PFSK-1 (cell line): ENCODE data around the gene ZNF207.

Experiments
- FOXP2 ChIP-seq: optimal IDR thresholded peaks from 2 replicates; pipeline ENCODE3; 2011; ENCODE audit warnings: borderline replicate concordance, control low read depth, inconsistent platforms; ENCODE audit not compliant: insufficient read depth; ENCODE audit errors: extremely low read length, extremely low read depth
- POLR2AphosphoS5 ChIP-seq: IDR thresholded peaks from 2 replicates; pipeline ENCODE4 v1.6.1; 2012; ENCODE audit warnings: low read depth, mild to moderate bottlenecking, control low read depth, low read length, moderate library complexity
- SIN3A ChIP-seq: IDR thresholded peaks from 2 replicates; pipeline ENCODE4 v1.6.1; 2012; ENCODE audit warnings: mild to moderate bottlenecking, low read length, moderate library complexity, borderline replicate concordance; ENCODE audit not compliant: insufficient read depth
- TAF1 ChIP-seq: IDR thresholded peaks from 2 replicates; pipeline ENCODE4 v1.6.1; 2012; ENCODE audit warnings: low read length, control low read depth, borderline replicate concordance; ENCODE audit not compliant: insufficient read depth
- TF ChIP-seq, protein P1 (sequence below), 2 experiments: IDR thresholded peaks; 2 replicates each; pipeline versions ENCODE4 v1.6.1 to v1.8.0; 2011 to 2012; ENCODE audit warnings: low read depth in 2 of 2, low read length in 2 of 2, control low read depth in 1 of 2, inconsistent platforms in 1 of 2, mild to moderate bottlenecking in 1 of 2, moderate library complexity in 1 of 2; ENCODE audit not compliant: insufficient read depth in 1 of 2

The ZNF207 gene

GRCh38 chr17:32305049-32305448 is 44.9 kb upstream of the ZNF207 start:
- no peak for TF ChIP-seq TAF1
- no peak for TF ChIP-seq SIN3A
- no peak for TF ChIP-seq POLR2AphosphoS5
- TF ChIP-seq FOXP2 = no peak
- TF ChIP-seq, protein P1, sequence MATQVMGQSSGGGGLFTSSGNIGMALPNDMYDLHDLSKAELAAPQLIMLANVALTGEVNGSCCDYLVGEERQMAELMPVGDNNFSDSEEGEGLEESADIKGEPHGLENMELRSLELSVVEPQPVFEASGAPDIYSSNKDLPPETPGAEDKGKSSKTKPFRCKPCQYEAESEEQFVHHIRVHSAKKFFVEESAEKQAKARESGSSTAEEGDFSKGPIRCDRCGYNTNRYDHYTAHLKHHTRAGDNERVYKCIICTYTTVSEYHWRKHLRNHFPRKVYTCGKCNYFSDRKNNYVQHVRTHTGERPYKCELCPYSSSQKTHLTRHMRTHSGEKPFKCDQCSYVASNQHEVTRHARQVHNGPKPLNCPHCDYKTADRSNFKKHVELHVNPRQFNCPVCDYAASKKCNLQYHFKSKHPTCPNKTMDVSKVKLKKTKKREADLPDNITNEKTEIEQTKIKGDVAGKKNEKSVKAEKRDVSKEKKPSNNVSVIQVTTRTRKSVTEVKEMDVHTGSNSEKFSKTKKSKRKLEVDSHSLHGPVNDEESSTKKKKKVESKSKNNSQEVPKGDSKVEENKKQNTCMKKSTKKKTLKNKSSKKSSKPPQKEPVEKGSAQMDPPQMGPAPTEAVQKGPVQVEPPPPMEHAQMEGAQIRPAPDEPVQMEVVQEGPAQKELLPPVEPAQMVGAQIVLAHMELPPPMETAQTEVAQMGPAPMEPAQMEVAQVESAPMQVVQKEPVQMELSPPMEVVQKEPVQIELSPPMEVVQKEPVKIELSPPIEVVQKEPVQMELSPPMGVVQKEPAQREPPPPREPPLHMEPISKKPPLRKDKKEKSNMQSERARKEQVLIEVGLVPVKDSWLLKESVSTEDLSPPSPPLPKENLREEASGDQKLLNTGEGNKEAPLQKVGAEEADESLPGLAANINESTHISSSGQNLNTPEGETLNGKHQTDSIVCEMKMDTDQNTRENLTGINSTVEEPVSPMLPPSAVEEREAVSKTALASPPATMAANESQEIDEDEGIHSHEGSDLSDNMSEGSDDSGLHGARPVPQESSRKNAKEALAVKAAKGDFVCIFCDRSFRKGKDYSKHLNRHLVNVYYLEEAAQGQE (IDR thresholded peaks at IDR 0.05; ENCODE audit: insufficient read depth in 1 of 2, low read depth in 2 of 2, low read length in 2 of 2) = no peak

- TF ChIP-seq, protein P1 (IDR thresholded peaks at IDR 0.05; ENCODE audit: insufficient read depth in 1 of 2, low read depth in 2 of 2, low read length in 2 of 2) = no peak
- TF ChIP-seq POLR2AphosphoS5 (no peak), FOXP2 (no peak), SIN3A (no peak), TAF1 (no peak)
Measured at GRCh38 chr17:32307658-32308057, 42.3 kb upstream of the ZNF207 start.

DNA sequence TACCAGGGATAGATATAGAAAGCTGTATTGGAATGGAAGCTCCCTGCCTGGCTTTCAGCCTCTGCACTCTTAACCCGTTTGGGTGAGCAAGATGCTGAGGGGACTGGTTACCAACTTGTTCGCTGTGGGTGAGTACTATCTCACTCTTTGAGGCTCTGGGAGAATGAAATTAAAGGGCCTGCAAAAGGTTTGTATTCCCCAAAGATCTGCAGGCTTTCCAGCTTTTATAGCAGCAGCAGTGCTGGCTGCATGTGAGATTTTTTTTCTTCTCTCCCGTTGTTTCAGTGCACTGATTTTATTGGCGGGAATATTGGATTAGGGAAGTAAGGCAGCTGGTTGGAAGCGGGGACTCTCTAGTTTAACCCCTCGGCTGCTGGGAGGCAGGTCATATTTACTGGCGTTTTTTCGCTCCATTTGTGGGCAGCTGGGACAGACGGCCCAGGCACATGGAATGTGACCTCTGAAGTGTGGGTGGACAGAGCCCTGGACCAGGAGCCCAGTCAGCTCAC is 38.9 kb upstream of the ZNF207 start:
- TF ChIP-seq TAF1 (no peak), POLR2AphosphoS5 (no peak), SIN3A (no peak)
- TF ChIP-seq, protein P1 (IDR thresholded peaks at IDR 0.05; ENCODE audit: insufficient read depth in 1 of 2, low read depth in 2 of 2, low read length in 2 of 2) = no peak

DNA sequence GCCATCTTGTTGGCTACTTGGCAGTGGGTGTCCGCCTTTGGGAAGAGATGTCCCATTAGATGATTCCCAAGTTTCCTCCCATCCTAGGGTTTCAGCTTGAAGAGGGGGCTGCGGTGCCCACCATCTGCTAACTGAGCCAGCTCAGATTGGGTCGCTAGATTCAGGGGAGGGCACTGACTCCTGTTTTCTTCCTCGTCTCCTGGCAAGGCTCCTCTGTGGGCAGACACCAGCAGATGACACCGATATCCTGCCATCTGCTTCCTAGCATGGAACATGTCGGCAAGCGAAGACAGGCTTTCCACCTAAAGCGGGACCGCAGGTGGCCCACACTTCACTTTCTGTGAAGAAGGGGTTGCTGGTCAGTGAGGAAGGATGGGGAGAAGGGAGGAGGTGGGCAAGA is 35.3 kb upstream of the ZNF207 start:
- TF ChIP-seq, protein P1 (IDR thresholded peaks at IDR 0.05; ENCODE audit: insufficient read depth in 1 of 2, low read depth in 2 of 2, low read length in 2 of 2) = no peak

DNA sequence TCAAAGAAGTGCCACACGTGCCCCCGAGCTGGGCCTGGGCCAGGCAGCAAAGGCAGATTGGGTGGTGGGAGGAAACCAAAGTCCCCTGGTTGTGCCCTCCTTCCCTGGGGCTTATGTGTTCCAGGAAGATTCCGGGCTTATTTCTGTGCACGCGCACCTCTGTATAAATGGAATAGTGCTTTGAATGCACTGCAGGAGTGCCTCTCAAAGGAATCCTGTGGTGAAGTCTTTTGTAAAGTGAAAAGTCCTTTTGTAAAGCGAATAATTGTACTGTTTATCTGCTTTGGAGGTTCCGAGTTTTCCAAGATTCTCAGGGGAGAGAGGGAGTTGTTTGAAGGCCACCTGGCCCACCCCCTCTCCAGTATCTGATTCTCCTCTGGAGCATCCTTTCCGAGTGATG is 34.8 kb upstream of the ZNF207 start:
- no peak for TF ChIP-seq SIN3A
- no peak for TF ChIP-seq TAF1

DNA sequence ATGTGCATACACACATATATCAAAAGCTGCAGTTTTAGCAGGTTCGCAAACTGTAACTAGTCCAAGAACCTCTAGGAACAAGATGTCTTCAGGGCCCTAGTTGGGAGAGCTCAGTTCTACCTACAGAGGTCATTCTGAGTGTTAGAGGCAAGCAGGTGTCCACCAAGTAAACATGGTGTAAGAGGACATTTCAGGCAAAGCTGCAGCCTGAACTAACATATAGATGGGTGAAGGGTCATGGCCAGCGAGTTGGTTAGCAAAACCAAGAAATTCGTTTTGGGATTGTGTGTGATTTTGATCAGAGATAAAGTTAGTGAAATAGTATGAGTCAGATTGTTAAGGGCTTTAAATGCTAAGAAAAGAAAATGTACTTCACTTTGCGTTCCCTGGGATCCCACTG is 32.6 kb upstream of the ZNF207 start:
- TF ChIP-seq SIN3A = no peak
- no peak for TF ChIP-seq FOXP2
- no peak for TF ChIP-seq TAF1
- TF ChIP-seq, protein P1 (IDR thresholded peaks at IDR 0.05; ENCODE audit: insufficient read depth in 1 of 2, low read depth in 2 of 2, low read length in 2 of 2) = no peak
- no peak for TF ChIP-seq POLR2AphosphoS5
